GM18517 (cell line): ENCODE measurements around the gene BPI.
"Not testable (repeated sequence)": the region's sequence is repeated elsewhere in the genome, so short reads cannot be mapped to it uniquely, and the experiment has no call there.

Source experiments
- ATAC-seq: cut with Tn5 transposase; IDR thresholded peaks from one replicate; pipeline ENCODE4 v1.9.1; 2021; ENCODE audit warnings: mild to moderate bottlenecking, moderate library complexity; ENCODE audit not compliant: unreplicated experiment

Gene BPI

GRCh38 chr20:38355161-38356012 is 51.4 kb downstream of the BPI start:
- ATAC-seq: no peak

GRCh38 chr20:38357653-38358207 is 53.8 kb downstream of the BPI start:
- ATAC-seq: no peak

GRCh38 chr20:38358556-38358955 is 54.6 kb downstream of the BPI start:
- ATAC-seq: no peak

GRCh38 chr20:38363004-38363747 is 59.2 kb downstream of the BPI start:
- no peak for ATAC-seq

- no peak for ATAC-seq
Observed at GRCh38 chr20:38369389-38369788, 65.4 kb downstream of the BPI start.

- no peak for ATAC-seq
Observed at GRCh38 chr20:38372806-38373205, 68.8 kb downstream of the BPI start.

GRCh38 chr20:38373231-38373867 is 69.4 kb downstream of the BPI start:
- ATAC-seq: no peak

GRCh38 chr20:38373898-38374297 is 69.9 kb downstream of the BPI start:
- ATAC-seq: no peak

- ATAC-seq: no peak
Observed at GRCh38 chr20:38377039-38377685, 73.2 kb downstream of the BPI start.

- ATAC-seq: not testable (repeated sequence)
Observed at GRCh38 chr20:38377838-38378237, 73.9 kb downstream of the BPI start.

- ATAC-seq: no peak
Observed at GRCh38 chr20:38383147-38383546, 79.2 kb downstream of the BPI start.

GRCh38 chr20:38386004-38386403 is 82.0 kb downstream of the BPI start:
- no peak for ATAC-seq

- ATAC-seq: no peak
Observed at GRCh38 chr20:38386851-38387250, 82.9 kb downstream of the BPI start.
